Stimulated activated CD8-positive, alpha-beta memory T cell treated with anti-CD3 and anti-CD28 coated beads, Interleukin-4, amount 100 ng/mL, for 48 hours (primary cell): ENCODE measurements around the gene EPB41L4A.
"Not testable (repeated sequence)": the region's sequence is repeated elsewhere in the genome, so short reads cannot be mapped to it uniquely, and the experiment has no call there.

Experiments
- DNase-seq: peaks from one replicate; pipeline ENCODE4 v3.0.0-alpha.2; 2020

Gene EPB41L4A

GRCh38 chr5:112396430-112396829 is 22.6 kb downstream of the EPB41L4A start:
- DNase-seq: no peak

DNA sequence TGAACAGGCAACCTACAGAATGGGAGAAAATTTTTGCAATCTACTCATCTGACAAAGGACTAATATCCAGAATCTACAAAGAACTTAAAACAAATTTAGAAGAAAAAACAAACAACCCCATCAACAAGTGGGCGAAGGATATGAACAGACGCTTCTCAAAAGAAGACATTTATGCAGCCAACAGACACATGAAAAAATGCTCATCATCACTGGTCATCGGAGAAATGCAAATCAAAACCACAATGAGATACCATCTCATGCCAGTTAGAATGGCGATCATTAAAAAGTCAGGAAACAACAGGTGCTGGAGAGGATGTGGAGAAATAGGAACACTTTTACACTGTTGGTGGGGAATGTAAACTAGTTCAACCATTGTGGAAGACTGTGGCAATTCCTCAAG is 23.8 kb downstream of the EPB41L4A start:
- DNase-seq: not testable (repeated sequence)

GRCh38 chr5:112390327-112390726 is 28.8 kb downstream of the EPB41L4A start:
- no peak for DNase-seq

- no peak for DNase-seq
These were observed 30.3 kb downstream of the EPB41L4A start for GRCh38 chr5:112388739-112389138.

GRCh38 chr5:112388074-112388473 is 31.0 kb downstream of the EPB41L4A start:
- DNase-seq: no peak

DNA sequence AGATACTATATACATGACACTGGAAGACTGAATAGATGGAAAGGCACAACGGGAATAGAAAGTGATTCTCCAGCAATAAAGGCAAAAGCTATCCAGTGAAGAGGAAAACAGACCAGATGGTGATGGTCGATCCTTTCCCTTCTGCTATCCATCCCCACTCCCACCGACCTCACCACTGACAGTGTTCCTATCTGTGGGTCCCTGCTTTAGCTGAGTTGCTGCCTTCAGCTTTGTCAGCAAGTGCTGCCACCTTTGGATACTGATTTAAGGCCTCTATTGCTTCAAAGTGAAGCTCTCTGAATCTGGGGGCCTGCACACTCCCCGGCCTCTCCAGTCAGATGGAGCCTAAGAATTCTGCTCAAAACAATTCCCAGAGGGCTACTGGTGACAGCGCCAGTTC is 32.3 kb downstream of the EPB41L4A start:
- DNase-seq: no peak

- no peak for DNase-seq
These were observed 33.1 kb downstream of the EPB41L4A start for GRCh38 chr5:112385969-112386368.

DNA sequence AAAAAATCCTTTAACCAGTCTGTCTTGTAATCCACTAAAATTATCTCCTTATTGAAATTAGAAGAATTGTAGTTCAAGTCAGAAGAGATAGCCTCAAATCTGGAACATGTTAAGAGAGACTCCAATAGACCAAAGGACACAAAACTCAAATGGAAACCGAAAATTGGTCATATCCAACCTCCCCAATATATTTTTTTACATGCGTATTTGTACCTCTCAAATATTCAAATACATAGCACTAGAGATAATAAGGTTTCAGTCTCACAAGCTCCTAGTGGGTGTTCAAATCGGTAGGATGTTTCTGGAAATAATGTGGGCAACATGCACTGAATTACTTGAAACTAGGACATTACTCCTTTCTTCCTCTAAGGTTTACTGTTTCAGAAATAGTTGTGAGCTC is 33.5 kb downstream of the EPB41L4A start:
- DNase-seq: no peak

- DNase-seq: no peak
These were observed 34.6 kb downstream of the EPB41L4A start for GRCh38 chr5:112384523-112384922.

DNA sequence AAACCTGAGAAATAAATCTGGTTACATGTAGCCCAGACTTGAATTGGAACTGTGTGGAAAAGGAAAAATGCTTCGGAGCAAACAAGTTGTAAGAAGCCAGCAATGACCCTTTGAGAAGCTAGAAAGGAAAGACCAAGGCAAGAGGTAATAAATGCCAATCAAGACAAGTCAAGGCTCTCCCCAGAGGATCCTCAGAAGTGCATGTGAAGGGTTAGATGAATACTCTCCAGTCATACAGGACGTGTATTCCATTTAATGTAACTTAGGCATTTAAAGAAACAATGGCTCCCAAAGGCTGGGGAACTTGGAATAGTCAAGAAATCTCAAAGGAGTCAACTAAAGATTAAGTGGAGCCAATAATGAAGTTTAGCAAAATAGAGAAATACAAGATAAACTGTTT is 36.2 kb downstream of the EPB41L4A start:
- no peak for DNase-seq

- DNase-seq: no peak
These were observed 37.6 kb downstream of the EPB41L4A start for GRCh38 chr5:112381521-112381920.

DNA sequence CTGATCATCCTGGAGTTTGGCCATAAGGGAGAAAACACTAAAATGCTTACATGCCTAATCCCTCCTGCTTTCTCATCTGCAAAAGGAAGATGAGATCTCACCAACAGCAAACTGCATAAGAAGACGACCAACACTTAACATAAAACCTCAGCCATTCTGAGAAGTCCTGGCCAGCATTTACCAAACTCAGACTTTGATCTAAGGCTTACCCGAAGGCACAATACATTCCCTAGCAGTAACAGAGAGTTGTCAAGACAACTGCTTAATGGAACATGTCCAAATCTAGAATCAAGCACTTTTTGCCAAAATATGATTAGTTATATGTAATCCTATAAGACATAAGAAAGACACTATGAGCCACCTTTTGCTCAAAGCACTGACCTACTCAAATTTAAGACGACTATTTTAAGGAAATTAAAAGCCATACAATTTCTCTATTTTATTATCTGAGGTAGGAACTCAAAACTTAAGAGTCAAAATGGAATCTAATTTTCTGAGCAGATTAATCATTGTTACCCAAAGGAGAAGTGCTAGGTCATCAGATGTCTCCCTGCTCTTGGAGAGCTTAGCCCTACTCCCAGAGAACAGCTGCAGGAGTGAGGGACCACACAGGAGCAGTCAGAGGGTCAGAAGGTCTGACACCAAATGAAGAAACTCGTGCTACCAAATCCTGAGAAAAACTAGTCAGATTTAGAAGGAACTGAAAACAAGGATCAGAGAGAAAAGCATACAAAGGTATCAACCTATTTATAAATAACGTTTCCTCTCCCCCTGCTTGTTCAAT is 39.3 kb downstream of the EPB41L4A start:
- DNase-seq: no peak

GRCh38 chr5:112374818-112375217 is 44.3 kb downstream of the EPB41L4A start:
- DNase-seq: no peak

- no peak for DNase-seq
These were observed 44.7 kb downstream of the EPB41L4A start for GRCh38 chr5:112374356-112374755.

- DNase-seq: no peak
These were observed 45.2 kb downstream of the EPB41L4A start for GRCh38 chr5:112373885-112374284.

- no peak for DNase-seq
These were observed 46.5 kb downstream of the EPB41L4A start for GRCh38 chr5:112372543-112372942.

- DNase-seq: no peak
These were observed 48.0 kb downstream of the EPB41L4A start for GRCh38 chr5:112371067-112371466.

- no peak for DNase-seq
These were observed 51.7 kb downstream of the EPB41L4A start for GRCh38 chr5:112367400-112367799.

- DNase-seq: no peak
These were observed 52.1 kb downstream of the EPB41L4A start for GRCh38 chr5:112366987-112367386.

DNA sequence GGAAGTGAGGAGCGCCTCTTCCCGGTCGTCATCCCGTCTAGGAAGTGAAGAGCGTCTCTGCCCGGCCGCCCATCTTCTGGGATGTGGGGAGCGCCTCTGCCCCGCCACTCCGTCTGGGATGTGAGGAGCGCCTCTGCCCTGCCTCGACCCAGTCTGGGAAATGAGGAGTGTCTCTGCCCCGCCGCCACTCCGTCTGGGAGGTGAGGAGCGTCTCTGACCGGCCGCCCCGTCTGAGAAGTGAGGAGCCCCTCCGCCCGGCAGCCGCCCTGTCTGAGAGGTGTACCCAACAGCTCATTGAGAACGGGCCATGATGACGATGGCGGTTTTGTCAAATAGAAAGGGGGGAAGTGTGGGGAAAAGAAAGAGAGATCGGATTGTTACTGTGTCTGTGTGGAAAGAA is 58.3 kb downstream of the EPB41L4A start:
- DNase-seq: not testable (repeated sequence)

DNA sequence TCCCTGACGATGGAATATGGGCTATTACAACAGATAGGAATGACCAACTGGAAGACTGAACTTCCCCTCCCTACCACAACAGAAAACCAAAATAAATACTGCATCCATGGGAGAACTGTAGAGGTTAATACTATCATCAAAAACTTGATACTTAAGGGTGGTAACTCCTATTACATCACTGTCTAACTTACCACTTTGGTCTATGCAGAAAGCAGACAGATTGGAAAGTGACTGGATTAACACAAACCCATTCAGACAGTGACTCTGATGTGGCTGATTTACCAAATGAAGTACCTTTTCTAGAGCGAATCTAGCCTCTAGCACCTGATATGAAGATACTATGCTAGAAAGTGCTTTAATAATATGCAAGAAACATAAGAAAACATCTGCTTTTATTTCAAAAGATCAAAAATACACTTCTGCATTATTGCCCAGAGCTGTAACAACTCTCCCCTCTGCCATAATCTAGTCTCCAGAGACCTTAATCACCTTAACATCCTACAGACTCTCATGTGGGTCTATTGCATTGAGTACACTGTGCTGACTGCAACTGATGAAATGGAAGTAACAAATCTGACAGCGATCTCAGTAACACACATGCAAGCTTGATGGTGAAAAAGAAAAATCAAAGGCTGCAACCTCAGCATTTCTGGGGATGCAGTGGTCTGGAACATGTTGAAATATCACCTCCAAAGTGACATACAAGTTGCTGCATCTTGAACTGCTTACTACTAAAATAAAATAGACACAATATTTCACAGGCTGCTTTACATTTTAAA is 62.7 kb downstream of the EPB41L4A start:
- DNase-seq: no peak

GRCh38 chr5:112355058-112355685 is 63.9 kb downstream of the EPB41L4A start:
- DNase-seq: no peak

- no peak for DNase-seq
These were observed 65.4 kb downstream of the EPB41L4A start for GRCh38 chr5:112353678-112354077.

GRCh38 chr5:112351225-112351624 is 67.9 kb downstream of the EPB41L4A start:
- no peak for DNase-seq
